H9 (cell line): ENCODE measurements around the gene GPRIN1. TPM values are rescaled to one million over a fixed set of nuclear protein-coding genes. Genes with fewer than 3 reads are reported as not detected.
A peak's percentile ranks its signal among the peaks of the same experiment; 100 is the strongest.

Source experiments
- DNase-seq: peaks from one replicate; pipeline ENCODE4 v3.0.0-alpha.2; 2017
- H2AFZ ChIP-seq: one replicate; pipeline ENCODE4 v1.6.1; 2013; ENCODE audit warnings: mild to moderate bottlenecking, low read length, control low read depth, moderate library complexity
- H2AK5ac ChIP-seq: 2 replicates; pipeline ENCODE4 v1.6.1; 2013; ENCODE audit warnings: low read length, control low read depth, mixed read lengths; ENCODE audit not compliant: insufficient read length
- H2BK120ac ChIP-seq: one replicate; pipeline ENCODE4 v1.6.1; 2013; ENCODE audit warnings: low read depth, mild to moderate bottlenecking, low read length, control low read depth, inconsistent platforms; ENCODE audit not compliant: poor library complexity, severe bottlenecking
- H2BK12ac ChIP-seq: 2 replicates; pipeline ENCODE4 v1.6.1; 2013; ENCODE audit warnings: low read length, control low read depth, mixed read lengths, low read depth; ENCODE audit not compliant: insufficient read length
- H2BK15ac ChIP-seq: 2 replicates; pipeline ENCODE4 v1.6.1; 2013; ENCODE audit warnings: low read depth, low read length, control low read depth
- H2BK20ac ChIP-seq: one replicate; pipeline ENCODE4 v1.6.1; 2013; ENCODE audit warnings: low read depth, mild to moderate bottlenecking, low read length, control low read depth, inconsistent platforms; ENCODE audit not compliant: poor library complexity, severe bottlenecking
- H2BK5ac ChIP-seq: 2 replicates; pipeline ENCODE4 v1.6.1; 2013; ENCODE audit warnings: low read length, control low read depth, mixed read lengths; ENCODE audit not compliant: insufficient read length
- H3K14ac ChIP-seq: 2 replicates; pipeline ENCODE4 v1.6.1; 2013; ENCODE audit warnings: low read length, control low read depth; ENCODE audit not compliant: insufficient read depth
- H3K18ac ChIP-seq: 2 replicates; pipeline ENCODE4 v1.6.1; 2013; ENCODE audit warnings: low read depth, mild to moderate bottlenecking, mixed read lengths, low read length, control low read depth; ENCODE audit not compliant: insufficient read length
- H3K23ac ChIP-seq: 2 replicates; pipeline ENCODE4 v1.6.1; 2013; ENCODE audit warnings: low read length, control low read depth, mixed read lengths, low read depth; ENCODE audit not compliant: insufficient read length
- H3K23me2 ChIP-seq: 2 replicates; pipeline ENCODE4 v1.6.1; 2013; ENCODE audit warnings: low read depth, mild to moderate bottlenecking, mixed read lengths, low read length, control low read depth; ENCODE audit not compliant: insufficient read length, poor library complexity, severe bottlenecking
- H3K27ac ChIP-seq: 2 replicates; pipeline ENCODE4 v1.5.1; 2013; ENCODE audit warnings: low read length, control low read depth, mixed read lengths, low read depth; ENCODE audit not compliant: insufficient read length
- H3K27me3 ChIP-seq: 2 replicates; pipeline ENCODE4 v1.6.1; 2013; ENCODE audit warnings: low read length, control low read depth, inconsistent platforms; ENCODE audit not compliant: insufficient read depth
- H3K4ac ChIP-seq: 2 replicates; pipeline ENCODE4 v1.6.1; 2013; ENCODE audit warnings: low read depth, mild to moderate bottlenecking, control low read depth, inconsistent platforms, low read length, moderate library complexity
- H3K4me1 ChIP-seq: 2 replicates; pipeline ENCODE4 v1.6.1; 2013; ENCODE audit warnings: low read length, control low read depth, inconsistent platforms; ENCODE audit not compliant: insufficient read depth
- H3K4me2 ChIP-seq: 2 replicates; pipeline ENCODE4 v1.6.1; 2013; ENCODE audit warnings: low read length, control low read depth, mixed read lengths; ENCODE audit not compliant: insufficient read length, insufficient read depth
- H3K56ac ChIP-seq: 2 replicates; pipeline ENCODE4 v1.6.1; 2013; ENCODE audit warnings: low read depth, mild to moderate bottlenecking, mixed read lengths, low read length, control low read depth; ENCODE audit not compliant: insufficient read length
- H3K79me1 ChIP-seq: 2 replicates; pipeline ENCODE4 v1.6.1; 2013; ENCODE audit warnings: low read depth, mild to moderate bottlenecking, moderate library complexity, low read length, control low read depth, inconsistent platforms; ENCODE audit not compliant: insufficient read depth, poor library complexity, severe bottlenecking
- H3K79me2 ChIP-seq: 2 replicates; pipeline ENCODE4 v1.6.1; 2013; ENCODE audit warnings: low read length, control low read depth, inconsistent platforms; ENCODE audit not compliant: insufficient read depth
- H3K9ac ChIP-seq: 2 replicates; pipeline ENCODE4 v1.6.1; 2013; ENCODE audit warnings: low read length, control low read depth, mixed read lengths; ENCODE audit not compliant: insufficient read length; ENCODE audit errors: extremely low read depth
- H3K9me3 ChIP-seq: one replicate; pipeline ENCODE4 v1.6.1; 2013; ENCODE audit warnings: low read depth, low read length, inconsistent platforms; ENCODE audit not compliant: control insufficient read depth
- H3T11ph ChIP-seq: one replicate; pipeline ENCODE4 v1.6.1; 2013; ENCODE audit warnings: mild to moderate bottlenecking, low read length, control low read depth, inconsistent platforms
- H4K20me1 ChIP-seq: one replicate; pipeline ENCODE4 v1.6.1; 2013; ENCODE audit not compliant: control insufficient read depth, insufficient read length, insufficient read depth
- H4K5ac ChIP-seq: 2 replicates; pipeline ENCODE4 v1.6.1; 2013; ENCODE audit warnings: low read depth, mild to moderate bottlenecking, mixed read lengths, low read length, control low read depth; ENCODE audit not compliant: insufficient read length
- H4K8ac ChIP-seq: replicated peaks from 2 replicates; pipeline ENCODE4 v1.6.1; 2013; ENCODE audit warnings: low read length, control low read depth, mixed read lengths, low read depth; ENCODE audit not compliant: insufficient read length
- H4K91ac ChIP-seq: 2 replicates; pipeline ENCODE4 v1.6.1; 2013; ENCODE audit warnings: low read depth, mild to moderate bottlenecking, moderate library complexity, mixed read lengths, low read length, control low read depth; ENCODE audit not compliant: insufficient read length
- H3K27ac Mint-ChIP-seq, 3 experiments: 2 replicates in 2 of 3; 3 replicates in 1 of 3; pipeline ENCODE4 v1.8.0; 2020 to 2021; ENCODE audit warnings: mixed read lengths in 3 of 3, mild to moderate bottlenecking in 1 of 3, moderate library complexity in 1 of 3
- H3K27me3 Mint-ChIP-seq: 2 replicates; pipeline ENCODE4 v1.8.0; 2021; ENCODE audit warnings: low read depth, mild to moderate bottlenecking, moderate library complexity, mixed read lengths
- H3K36me3 Mint-ChIP-seq, 3 experiments: 2 replicates in 2 of 3; 3 replicates in 1 of 3; pipeline ENCODE4 v1.8.0; 2020 to 2021; ENCODE audit warnings: low read depth in 3 of 3, mixed read lengths in 3 of 3; ENCODE audit not compliant: insufficient read depth in 1 of 3
- H3K4me1 Mint-ChIP-seq, 2 experiments: 2 replicates each; pipeline ENCODE4 v1.8.0; 2020; ENCODE audit warnings: mixed read lengths in 2 of 2
- H3K4me3 Mint-ChIP-seq, 2 experiments: 2 replicates in 1 of 2; 3 replicates in 1 of 2; pipeline ENCODE4 v1.8.0; 2020 to 2021; ENCODE audit warnings: mild to moderate bottlenecking in 2 of 2, mixed read lengths in 2 of 2, moderate library complexity in 1 of 2
- H3K9me3 Mint-ChIP-seq, 2 experiments: 2 replicates in 1 of 2; 3 replicates in 1 of 2; pipeline ENCODE4 v1.8.0; 2020; ENCODE audit warnings: mild to moderate bottlenecking in 2 of 2, mixed read lengths in 2 of 2, moderate library complexity in 1 of 2
- CTCF ChIP-seq: fragments of 200-600 bp; sonication (generic); conservative IDR thresholded peaks from 3 replicates; pipeline ENCODE4 v1.8.0; 2021; ENCODE audit warnings: antibody characterized with exemption, mild to moderate bottlenecking
- WGBS: extraction: QIAGEN DNeasy Blood & Tissue Kit; methylation state at CpG from one replicate; pipeline ENCODE4 v1.1.7; 2013; ENCODE audit warnings: missing lambda C conversion rate, low lambda C conversion rate, mixed read lengths; ENCODE audit not compliant: insufficient read length; ENCODE audit errors: extremely low coverage; 5-methylcytosine and 5-hydroxymethylcytosine counted together
- total RNA-seq: library from RNA; stranded (reverse); gene quantifications from 2 replicates; pipeline ENCODE4 v1.2.1, GENCODE V29; 2021

GPRIN1 gene
- total RNA-seq, 1 experiment from 2014 or later: 10.8 TPM

GRCh38 chr5:176603091-176603490 is 6.9 kb downstream of the GPRIN1 start:
- Histone ChIP-seq H3K79me1 (no peaks in the 10 kb centered on the region), H3K14ac (no peak overlapping the region), H3K4me1 (no peaks in the 10 kb centered on the region), H3K9me3 (no peaks in the 10 kb centered on the region), H3K56ac (no peak overlapping the region), H3K27me3 (no peaks in the 10 kb centered on the region), H4K91ac (no peak overlapping the region), H3K4ac (no peak overlapping the region), H4K5ac (no peak overlapping the region), H3K27ac (no peak overlapping the region), H2BK15ac (no peak overlapping the region), H4K20me1 (no peaks in the 10 kb centered on the region), H3K18ac (no peak overlapping the region), H2BK5ac (no peak overlapping the region), H3K9ac (no peak overlapping the region), H3T11ph (no peak overlapping the region), H2AK5ac (no peak overlapping the region), H4K8ac (no peak overlapping the region), H2BK20ac (no peak overlapping the region), H3K23ac (no peak overlapping the region), H2BK12ac (no peak overlapping the region), H3K23me2 (no peaks in the 10 kb centered on the region), H2AFZ (no peak overlapping the region), H3K4me2 (no peak overlapping the region), H3K79me2 (no peaks in the 10 kb centered on the region), H2BK120ac (no peak overlapping the region)
- Mint-ChIP-seq H3K27me3 (peaks cover 3% of the 10 kb centered on the region), H3K36me3 (peaks cover 4 to 12% (median 6%) of the 10 kb centered on the region in 3 experiments; a peak in 6 of 7 replicates), H3K4me3 (no peak overlapping the region), H3K9me3 (no peaks in the 10 kb centered on the region), H3K4me1 (peaks cover 18 to 27% of the 10 kb centered on the region in 2 experiments), H3K27ac (peak overlapping the region in 1 of 3 experiments; percentile 59; a peak in 2 of 7 replicates)
- no peak for TF ChIP-seq CTCF
- no peak for DNase-seq
- no CpG with 5 or more reads among the region's 2 CpGs for WGBS
